ENCODE measurements around the gene MAPK11.

Gene MAPK11

DNA sequence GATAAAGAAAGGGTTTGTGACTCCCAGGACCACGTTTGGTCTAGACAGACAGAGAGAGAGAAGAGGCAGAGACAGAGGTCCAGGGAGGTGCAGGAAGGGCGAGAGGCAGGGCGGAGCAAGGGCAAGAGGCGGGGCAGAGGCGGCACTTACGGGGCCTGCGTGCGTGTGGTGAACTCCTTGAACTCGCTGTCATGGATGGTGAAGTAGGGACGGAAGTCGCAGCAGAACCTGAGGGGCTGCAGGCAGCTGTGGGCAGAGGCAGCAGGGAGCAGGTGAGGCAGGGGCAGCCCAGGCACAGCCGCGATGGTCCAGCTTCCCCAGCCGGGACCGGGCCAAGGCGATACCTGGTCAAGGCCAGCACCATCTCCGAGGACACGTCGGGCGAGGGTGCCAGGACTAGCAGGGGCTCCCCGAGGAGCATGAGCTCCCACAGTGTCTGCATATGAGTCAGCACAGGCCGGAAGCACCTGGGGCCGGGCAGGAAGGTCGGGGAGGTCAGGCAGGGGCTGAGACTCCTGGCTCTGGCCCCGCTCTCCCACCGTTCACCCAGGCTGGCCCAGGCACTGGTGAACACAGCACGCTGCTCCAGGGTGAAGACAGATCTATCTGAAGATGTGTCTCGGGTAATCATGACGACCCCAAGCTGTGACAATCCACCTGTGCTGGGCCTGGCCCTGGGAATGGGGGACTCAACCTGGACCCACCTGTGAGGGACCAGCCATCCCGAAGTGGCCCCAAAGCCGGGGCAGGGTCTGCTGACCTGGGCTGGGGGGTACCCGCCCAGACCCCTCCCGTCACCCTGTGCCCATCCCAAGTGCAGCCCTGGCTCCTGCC is 44.5 kb upstream of the MAPK11 start:
- Histone ChIP-seq H3K4me1 (ENCODE audit: control insufficient read depth, insufficient read depth, low read length, poor library complexity, severe bottlenecking) (peaks cover 17% of the 10 kb centered on the region), H3K36me3 (ENCODE audit: control insufficient read depth, insufficient read depth, low read length) (no peaks in the 10 kb centered on the region), H3K27ac (ENCODE audit: insufficient read depth, low read length, poor library complexity, severe bottlenecking) (peak overlapping the region; percentile 50), H3K4me3 (ENCODE audit: insufficient read depth, low read depth, low read length, poor library complexity, severe bottlenecking) (peak overlapping the region; percentile 44), H3K9me3 (ENCODE audit: control insufficient read depth, low read length) (no peaks in the 10 kb centered on the region), H3K27me3 (replicated peaks; ENCODE audit: control insufficient read depth, insufficient read depth, low read length, poor library complexity, severe bottlenecking) (no peaks in the 10 kb centered on the region)
- peak; percentile 16 to 38 (median 27) for DNase-seq

DNA sequence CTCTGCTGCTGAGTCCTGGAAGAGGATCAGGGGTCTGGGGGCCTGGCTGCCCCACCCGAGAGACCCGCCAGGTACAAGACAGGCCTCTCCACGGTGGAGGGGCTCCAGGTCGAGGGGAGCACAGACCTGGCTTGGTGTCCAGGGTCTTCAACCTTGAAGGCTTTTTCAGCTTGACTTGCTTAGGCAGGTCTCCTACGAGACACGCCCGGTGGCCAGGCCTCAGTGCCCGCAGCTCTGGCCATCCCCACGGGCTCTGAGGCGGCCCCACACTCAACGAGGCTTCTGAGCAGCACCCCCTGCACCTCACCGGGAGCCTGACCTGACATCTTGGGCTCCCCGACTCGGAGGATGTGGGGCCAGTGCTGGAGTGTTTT is 43.9 kb upstream of the MAPK11 start:
- Histone ChIP-seq H3K27me3 (replicated peaks; ENCODE audit: control insufficient read depth, insufficient read depth, low read length, poor library complexity, severe bottlenecking) (no peaks in the 10 kb centered on the region), H3K36me3 (ENCODE audit: control insufficient read depth, insufficient read depth, low read length) (no peaks in the 10 kb centered on the region), H3K4me1 (ENCODE audit: control insufficient read depth, insufficient read depth, low read length, poor library complexity, severe bottlenecking) (peaks cover 17% of the 10 kb centered on the region), H3K9me3 (ENCODE audit: control insufficient read depth, low read length) (no peaks in the 10 kb centered on the region), H3K27ac (ENCODE audit: insufficient read depth, low read length, poor library complexity, severe bottlenecking) (peak overlapping the region; percentile 50), H3K4me3 (ENCODE audit: insufficient read depth, low read depth, low read length, poor library complexity, severe bottlenecking) (peak overlapping the region; percentile 44)
- DNase-seq: no peak

DNA sequence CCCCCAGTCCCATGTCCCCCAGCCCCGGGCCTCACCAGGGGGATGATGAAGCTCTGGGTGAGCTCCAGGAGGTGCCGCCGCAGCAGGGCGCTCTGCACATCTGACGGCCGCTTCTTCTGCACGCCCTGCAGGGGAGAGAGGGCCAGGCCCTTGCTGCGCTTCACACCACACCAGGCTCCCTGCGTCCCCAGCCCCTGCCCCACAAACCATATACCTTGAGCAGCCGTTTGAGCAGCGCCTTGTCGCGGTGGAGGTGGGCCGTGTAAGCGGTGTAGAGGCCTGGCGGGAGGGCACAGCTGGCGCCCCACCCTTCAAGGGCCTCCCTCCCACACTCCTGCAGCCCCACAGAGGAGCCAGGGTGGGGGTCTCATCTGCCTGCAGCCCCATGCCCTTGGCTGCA is 43.4 kb upstream of the MAPK11 start:
- no peak for DNase-seq
- no peaks in the 10 kb centered on the region for H3K36me3 ChIP-seq (ENCODE audit: control insufficient read depth, insufficient read depth, low read length)
- H3K4me3 ChIP-seq (ENCODE audit: insufficient read depth, low read depth, low read length, poor library complexity, severe bottlenecking): no peak overlapping the region

DNA sequence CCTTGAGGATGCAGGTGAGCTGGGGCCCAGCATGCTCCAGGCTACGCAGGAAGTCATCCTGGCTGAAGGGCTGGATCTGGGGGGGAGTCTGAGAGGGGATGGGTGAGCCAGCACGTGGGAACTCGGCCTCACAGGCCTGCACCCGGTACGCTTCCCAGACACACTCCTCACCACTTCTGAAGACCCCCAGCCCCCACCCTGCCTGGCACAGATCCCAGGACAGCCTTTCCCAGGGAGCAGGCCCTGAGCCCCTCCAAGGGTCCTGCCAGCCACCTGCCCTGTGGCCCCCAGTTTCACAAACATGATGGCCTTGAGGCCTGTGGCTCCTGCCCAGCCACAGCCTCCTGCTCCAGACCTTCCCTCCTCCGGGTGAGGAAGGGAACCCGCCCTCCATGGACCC is 42.8 kb upstream of the MAPK11 start:
- Histone ChIP-seq H3K36me3 (ENCODE audit: control insufficient read depth, insufficient read depth, low read length) (no peaks in the 10 kb centered on the region), H3K27ac (ENCODE audit: insufficient read depth, low read length, poor library complexity, severe bottlenecking) (no peak overlapping the region), H3K4me3 (ENCODE audit: insufficient read depth, low read depth, low read length, poor library complexity, severe bottlenecking) (no peak overlapping the region), H3K9me3 (ENCODE audit: control insufficient read depth, low read length) (no peaks in the 10 kb centered on the region), H3K27me3 (replicated peaks; ENCODE audit: control insufficient read depth, insufficient read depth, low read length, poor library complexity, severe bottlenecking) (no peaks in the 10 kb centered on the region), H3K4me1 (ENCODE audit: control insufficient read depth, insufficient read depth, low read length, poor library complexity, severe bottlenecking) (peaks cover 17% of the 10 kb centered on the region)
- no peak for DNase-seq

More for the DNA sequence above, 43.4 kb upstream of the MAPK11 start:
- no peak overlapping the region for H3K27ac ChIP-seq (ENCODE audit: insufficient read depth, low read length, poor library complexity, severe bottlenecking)
- no peaks in the 10 kb centered on the region for H3K27me3 ChIP-seq (replicated peaks; ENCODE audit: control insufficient read depth, insufficient read depth, low read length, poor library complexity, severe bottlenecking)
- peaks cover 17% of the 10 kb centered on the region for H3K4me1 ChIP-seq (ENCODE audit: control insufficient read depth, insufficient read depth, low read length, poor library complexity, severe bottlenecking)
- H3K9me3 ChIP-seq (ENCODE audit: control insufficient read depth, low read length): no peaks in the 10 kb centered on the region

DNA sequence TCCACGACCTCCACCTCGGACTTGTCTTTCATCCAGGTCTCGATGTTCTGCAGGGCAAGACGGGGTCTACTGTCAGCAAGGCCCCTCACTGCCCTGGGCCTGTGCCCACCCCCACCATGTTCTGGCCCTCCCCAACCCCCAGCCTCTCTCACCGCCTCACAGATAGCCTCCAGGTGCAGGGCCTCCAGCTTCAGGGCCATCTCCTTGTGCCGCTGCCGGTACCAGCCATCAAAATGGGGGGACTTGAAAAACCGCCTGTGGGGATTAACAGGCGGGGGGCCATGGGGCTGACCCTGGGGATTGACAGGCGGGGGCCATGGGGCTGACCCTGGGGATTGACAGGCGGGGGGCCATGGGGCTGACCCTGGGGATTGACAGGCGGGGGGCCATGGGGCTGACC is 42.2 kb upstream of the MAPK11 start:
- Histone ChIP-seq H3K4me3 (ENCODE audit: insufficient read depth, low read depth, low read length, poor library complexity, severe bottlenecking) (no peak overlapping the region), H3K27me3 (replicated peaks; ENCODE audit: control insufficient read depth, insufficient read depth, low read length, poor library complexity, severe bottlenecking) (no peaks in the 10 kb centered on the region), H3K36me3 (ENCODE audit: control insufficient read depth, insufficient read depth, low read length) (no peaks in the 10 kb centered on the region), H3K27ac (ENCODE audit: insufficient read depth, low read length, poor library complexity, severe bottlenecking) (no peak overlapping the region), H3K9me3 (ENCODE audit: control insufficient read depth, low read length) (no peaks in the 10 kb centered on the region), H3K4me1 (ENCODE audit: control insufficient read depth, insufficient read depth, low read length, poor library complexity, severe bottlenecking) (peaks cover 17% of the 10 kb centered on the region)
- DNase-seq: no peak

DNA sequence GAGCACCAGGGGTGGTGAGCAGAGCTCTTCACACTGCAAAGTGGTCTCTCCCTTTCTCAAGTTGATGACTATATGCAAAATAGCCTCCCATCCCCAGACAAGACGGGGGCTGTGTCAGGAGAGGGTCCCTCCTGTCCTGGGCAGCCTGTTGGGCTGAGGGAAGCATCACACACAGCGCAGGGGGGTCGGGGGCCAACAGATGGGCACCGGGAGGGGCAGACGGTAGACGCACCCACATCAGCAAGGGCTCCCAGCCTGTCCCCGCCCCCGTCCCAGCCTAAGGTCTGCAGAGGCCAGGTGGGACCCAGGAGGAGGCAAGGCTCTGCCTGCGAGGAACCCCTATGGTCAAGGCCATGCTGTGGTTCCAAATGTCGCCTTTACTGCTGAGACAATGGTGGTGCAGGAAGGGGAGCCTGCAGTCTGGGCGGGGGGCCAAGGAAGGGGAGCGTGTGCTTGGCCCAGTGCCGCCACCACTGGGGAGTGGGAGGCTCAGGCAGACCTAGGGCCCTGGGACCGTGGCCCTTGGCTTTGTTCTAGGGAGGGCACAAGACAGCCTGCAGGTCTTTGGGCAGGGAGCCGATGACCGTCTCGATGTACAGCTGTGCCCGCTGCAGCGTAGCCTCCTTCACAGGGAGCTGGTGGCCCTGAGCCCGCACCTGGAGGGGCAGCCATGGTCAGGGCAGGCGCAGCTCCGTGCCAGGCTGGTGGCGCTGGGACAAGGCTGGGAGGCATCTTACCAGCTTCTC is 41.6 kb upstream of the MAPK11 start:
- Histone ChIP-seq H3K36me3 (ENCODE audit: control insufficient read depth, insufficient read depth, low read length) (no peaks in the 10 kb centered on the region), H3K27ac (ENCODE audit: insufficient read depth, low read length, poor library complexity, severe bottlenecking) (no peak overlapping the region), H3K9me3 (ENCODE audit: control insufficient read depth, low read length) (no peaks in the 10 kb centered on the region), H3K4me1 (ENCODE audit: control insufficient read depth, insufficient read depth, low read length, poor library complexity, severe bottlenecking) (peaks cover 21% of the 10 kb centered on the region), H3K4me3 (ENCODE audit: insufficient read depth, low read depth, low read length, poor library complexity, severe bottlenecking) (no peak overlapping the region), H3K27me3 (replicated peaks; ENCODE audit: control insufficient read depth, insufficient read depth, low read length, poor library complexity, severe bottlenecking) (peaks cover 2% of the 10 kb centered on the region)
- no peak for DNase-seq

DNA sequence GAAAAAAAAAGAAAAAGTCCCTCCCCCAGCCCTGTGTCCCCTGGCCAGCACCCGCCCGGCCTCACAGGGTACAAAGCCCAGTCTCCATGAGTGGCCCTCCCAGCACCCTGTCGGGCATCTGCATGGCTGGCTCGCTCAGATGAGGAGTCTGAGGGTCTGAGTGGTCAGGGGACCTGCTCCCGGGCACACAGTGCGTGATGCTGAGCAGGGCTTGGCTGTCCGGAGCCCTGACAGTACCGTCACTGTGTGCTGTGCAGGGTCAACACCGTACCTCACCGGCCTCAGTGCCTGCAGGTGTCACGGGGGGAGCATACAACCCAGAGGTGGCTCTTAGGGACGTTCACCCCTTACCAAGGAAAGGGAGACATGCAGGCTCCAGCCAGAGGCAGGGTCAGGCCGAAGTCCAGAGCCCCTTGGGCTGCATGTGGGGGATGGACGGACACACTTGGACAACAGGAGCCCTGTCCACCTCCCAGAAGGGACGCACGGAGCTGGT is 40.8 kb upstream of the MAPK11 start:
- Histone ChIP-seq H3K4me1 (ENCODE audit: control insufficient read depth, insufficient read depth, low read length, poor library complexity, severe bottlenecking) (peaks cover 28% of the 10 kb centered on the region), H3K27me3 (replicated peaks; ENCODE audit: control insufficient read depth, insufficient read depth, low read length, poor library complexity, severe bottlenecking) (peaks cover 5% of the 10 kb centered on the region), H3K9me3 (ENCODE audit: control insufficient read depth, low read length) (no peaks in the 10 kb centered on the region), H3K36me3 (ENCODE audit: control insufficient read depth, insufficient read depth, low read length) (no peaks in the 10 kb centered on the region), H3K27ac (ENCODE audit: insufficient read depth, low read length, poor library complexity, severe bottlenecking) (no peak overlapping the region), H3K4me3 (ENCODE audit: insufficient read depth, low read depth, low read length, poor library complexity, severe bottlenecking) (no peak overlapping the region)
- DNase-seq: no peak

DNA sequence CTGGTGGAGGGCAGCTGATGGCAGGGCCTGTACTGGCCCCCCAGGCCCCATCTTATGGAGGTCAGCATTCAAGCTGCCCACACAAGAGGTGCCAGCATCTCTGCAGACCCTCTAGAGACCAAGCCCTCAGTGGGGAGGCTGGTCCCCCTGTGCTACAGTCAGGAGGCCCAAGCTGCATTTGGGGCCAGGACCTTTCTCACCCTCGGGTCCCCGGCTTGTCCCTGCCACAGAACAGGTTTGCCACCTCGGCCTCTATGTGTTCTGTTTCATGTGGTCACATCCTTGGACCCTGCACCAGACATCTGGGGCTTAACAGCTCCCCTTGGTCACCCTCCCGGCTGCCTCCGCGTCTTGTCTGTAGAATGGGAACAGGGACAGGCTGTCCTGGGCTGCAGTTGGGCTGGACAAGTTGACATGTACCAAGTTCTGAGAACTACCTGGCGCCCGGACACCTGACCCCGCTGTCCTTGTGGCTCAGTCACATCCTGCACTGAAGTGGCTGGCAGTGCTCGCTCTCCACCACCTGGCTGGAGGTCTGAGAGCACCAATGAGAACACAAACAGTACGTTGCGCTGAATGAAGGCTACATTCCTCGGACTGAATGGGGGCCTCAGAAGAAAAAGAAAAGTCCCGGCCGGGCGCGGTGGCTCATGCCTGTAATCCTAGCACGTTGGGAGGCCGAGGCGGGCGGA is 40.0 kb upstream of the MAPK11 start:
- H3K4me3 ChIP-seq (ENCODE audit: insufficient read depth, low read depth, low read length, poor library complexity, severe bottlenecking): no peak overlapping the region
- H3K27me3 ChIP-seq (replicated peaks; ENCODE audit: control insufficient read depth, insufficient read depth, low read length, poor library complexity, severe bottlenecking): peaks cover 5% of the 10 kb centered on the region
- H3K36me3 ChIP-seq (ENCODE audit: control insufficient read depth, insufficient read depth, low read length): no peaks in the 10 kb centered on the region
- H3K4me1 ChIP-seq (ENCODE audit: control insufficient read depth, insufficient read depth, low read length, poor library complexity, severe bottlenecking): peaks cover 28% of the 10 kb centered on the region
- no peak overlapping the region for H3K27ac ChIP-seq (ENCODE audit: insufficient read depth, low read length, poor library complexity, severe bottlenecking)
- no peak for DNase-seq
- H3K9me3 ChIP-seq (ENCODE audit: control insufficient read depth, low read length): no peaks in the 10 kb centered on the region

DNA sequence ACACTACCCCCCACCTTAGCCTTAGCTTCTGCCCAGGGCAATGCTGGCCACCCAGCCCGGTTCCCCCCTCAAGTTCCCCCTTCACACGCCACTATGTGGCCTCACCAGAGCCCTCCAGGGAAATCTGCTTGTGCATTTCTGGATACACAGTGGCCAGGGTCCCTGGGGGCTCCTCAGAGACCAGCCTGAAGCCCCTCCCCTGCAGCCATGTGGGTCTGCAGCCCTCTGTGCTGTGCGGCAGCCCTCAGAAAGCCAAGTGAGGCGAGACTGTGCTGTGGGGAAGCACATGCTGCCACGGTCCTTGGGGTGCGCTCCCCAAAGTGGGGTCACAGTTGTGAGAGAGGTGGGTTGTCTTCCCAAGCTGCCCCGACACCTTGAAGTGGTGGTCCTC is 39.4 kb upstream of the MAPK11 start:
- peaks cover 5% of the 10 kb centered on the region for H3K27me3 ChIP-seq (replicated peaks; ENCODE audit: control insufficient read depth, insufficient read depth, low read length, poor library complexity, severe bottlenecking)
- no peaks in the 10 kb centered on the region for H3K36me3 ChIP-seq (ENCODE audit: control insufficient read depth, insufficient read depth, low read length)
- no peak overlapping the region for H3K27ac ChIP-seq (ENCODE audit: insufficient read depth, low read length, poor library complexity, severe bottlenecking)
- no peak for DNase-seq
- H3K4me3 ChIP-seq (ENCODE audit: insufficient read depth, low read depth, low read length, poor library complexity, severe bottlenecking): no peak overlapping the region
- peaks cover 23% of the 10 kb centered on the region for H3K4me1 ChIP-seq (ENCODE audit: control insufficient read depth, insufficient read depth, low read length, poor library complexity, severe bottlenecking)
- H3K9me3 ChIP-seq (ENCODE audit: control insufficient read depth, low read length): no peaks in the 10 kb centered on the region
